COR-L47 (cell line): Measurements from ENCODE around the gene SRCAP.
"Not testable (repeated sequence)": the region's sequence is repeated elsewhere in the genome, so short reads cannot be mapped to it uniquely, and the experiment has no call there.

Experiments
- DNase-seq: peaks from one replicate; lab custom pipeline; 2025; lab: John Stamatoyannopoulos, UW

The SRCAP gene

DNA sequence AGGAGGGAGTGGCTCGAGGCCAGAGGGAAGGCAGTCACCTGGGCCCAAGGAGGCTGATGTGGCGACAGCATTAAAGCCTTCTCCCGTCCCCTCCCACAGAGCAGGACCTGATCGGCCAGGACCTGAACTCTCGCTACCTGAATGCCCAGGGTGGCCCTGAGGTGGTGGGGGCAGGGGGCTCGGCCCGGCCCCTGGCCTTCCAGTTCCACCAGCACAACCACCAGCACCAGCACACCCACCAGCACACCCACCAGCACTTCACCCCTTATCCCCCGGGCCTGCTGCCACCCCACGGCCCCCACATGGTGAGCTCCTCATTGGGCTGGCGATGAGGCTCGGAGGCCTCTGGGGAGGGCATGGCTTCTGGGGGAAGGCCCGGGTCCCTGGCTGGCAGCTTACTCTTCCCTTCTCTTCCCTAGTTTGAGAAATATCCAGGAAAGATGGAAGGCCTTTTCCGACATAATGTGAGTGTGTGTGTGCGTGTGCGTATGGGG lies 34.3 kb upstream of the SRCAP start:
- no peak for DNase-seq

DNA sequence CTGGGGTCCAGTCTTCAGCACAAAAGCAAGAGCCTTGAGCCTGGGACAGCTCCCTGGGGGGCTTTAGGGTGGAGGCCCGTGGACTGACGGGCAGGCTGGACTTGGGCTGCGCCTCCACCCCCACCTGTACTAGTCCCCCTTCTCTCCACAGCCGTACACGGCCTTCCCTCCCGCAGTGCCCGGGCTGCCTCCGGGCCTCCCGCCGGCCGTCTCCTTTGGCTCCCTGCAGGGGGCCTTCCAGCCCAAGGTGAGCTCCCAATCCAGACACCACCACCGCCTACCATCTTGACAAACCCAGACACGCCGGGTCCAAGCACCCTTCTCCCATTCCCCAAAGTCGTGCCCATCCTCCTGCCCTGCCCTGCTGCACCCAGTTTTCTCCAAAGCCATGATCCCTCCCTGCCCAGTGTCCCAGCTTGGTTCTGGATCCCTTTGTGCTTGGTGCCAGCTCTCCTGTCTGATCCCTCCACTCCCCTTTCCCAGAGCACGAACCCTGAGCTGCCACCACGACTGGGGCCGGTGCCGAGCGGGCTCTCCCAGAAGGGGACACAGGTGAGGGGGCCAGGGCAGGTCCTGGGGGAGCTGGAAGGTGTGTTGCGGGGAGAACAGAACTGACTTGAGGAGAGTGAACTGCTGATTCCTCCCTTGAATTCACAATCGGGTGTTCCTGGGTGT lies 33.7 kb upstream of the SRCAP start:
- DNase-seq = no peak

DNA sequence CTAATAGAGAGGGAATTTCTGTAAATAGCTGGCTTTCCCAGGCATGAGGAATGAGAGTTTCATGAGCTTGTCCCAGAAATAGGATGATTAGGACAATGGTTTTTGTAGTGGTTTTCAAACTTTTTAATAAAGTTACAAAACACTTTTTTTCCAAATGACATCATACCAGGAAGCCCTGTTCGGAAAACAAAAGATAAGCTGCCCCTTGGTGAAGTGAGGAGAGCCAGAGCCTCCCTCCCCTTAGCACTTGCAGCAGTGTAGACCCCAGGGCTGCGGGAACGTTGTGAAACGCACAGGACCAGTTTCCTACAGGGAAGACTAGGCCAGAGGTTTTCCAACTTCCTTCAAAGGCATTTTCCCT lies 33.2 kb upstream of the SRCAP start:
- DNase-seq = no peak

DNA sequence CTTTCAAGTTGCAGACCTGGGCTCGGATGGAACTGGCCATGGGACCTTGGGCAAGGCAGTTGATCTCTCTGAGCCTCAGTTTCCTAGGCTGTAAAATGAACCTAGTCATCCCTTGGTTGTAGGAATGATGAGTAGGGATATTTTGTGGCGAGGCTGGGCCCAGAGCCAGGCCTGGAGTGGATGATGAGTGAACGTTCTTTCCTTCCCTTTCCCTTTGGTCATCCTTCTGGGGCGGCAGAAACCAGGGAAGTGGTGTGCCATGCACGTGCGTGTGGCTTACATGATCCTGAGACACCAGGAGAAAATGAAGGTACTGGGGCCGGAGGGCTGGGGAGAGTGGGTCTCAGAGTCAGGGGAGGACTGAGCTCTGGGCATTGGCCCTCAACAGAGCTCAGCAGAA lies 32.3 kb upstream of the SRCAP start:
- no peak for DNase-seq

DNA sequence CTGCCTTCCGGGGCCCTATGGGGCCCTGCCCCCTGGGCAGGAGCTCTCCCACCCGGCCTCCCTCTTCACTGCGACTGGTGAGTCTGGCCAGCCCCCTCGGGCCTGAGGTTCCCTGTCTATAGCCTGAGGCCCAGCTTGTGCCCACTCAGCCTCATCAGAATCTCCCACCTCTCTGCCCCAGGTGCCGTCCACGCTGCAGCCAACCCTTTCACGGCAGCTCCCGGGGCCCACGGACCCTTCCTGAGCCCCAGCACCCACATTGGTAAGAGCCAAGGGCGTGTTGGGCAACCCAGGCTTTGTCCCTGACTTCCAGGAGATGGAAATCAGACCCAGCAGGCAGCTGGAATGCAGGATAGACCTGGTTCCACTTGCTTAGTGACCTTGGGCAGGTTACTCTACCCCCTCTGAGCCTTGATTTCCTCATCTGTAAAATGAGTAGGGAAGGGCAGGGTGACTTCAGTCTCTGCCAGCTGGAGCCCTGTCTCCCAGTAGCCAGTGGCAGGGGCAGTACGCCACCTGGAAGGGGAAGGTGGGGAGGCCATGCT lies 31.5 kb upstream of the SRCAP start:
- DNase-seq = no peak

DNA sequence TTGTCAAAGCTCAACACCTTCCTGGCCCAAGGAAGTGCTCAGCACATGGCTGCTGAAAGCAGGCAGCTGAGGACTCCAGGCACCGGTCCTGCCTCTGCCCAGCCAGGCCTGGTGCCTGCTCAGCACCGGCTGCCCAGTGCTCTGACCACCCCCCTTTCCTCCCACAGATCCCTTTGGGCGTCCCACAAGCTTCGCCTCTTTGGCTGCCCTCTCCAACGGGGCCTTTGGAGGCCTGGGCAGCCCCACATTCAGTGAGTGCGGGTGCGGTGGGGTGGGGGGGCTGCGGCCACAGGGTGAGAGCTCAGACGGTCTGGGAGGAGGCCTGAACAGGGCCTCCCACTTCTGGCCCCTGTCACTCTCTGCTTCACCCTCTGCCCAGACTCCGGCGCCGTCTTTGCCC lies 30.6 kb upstream of the SRCAP start:
- no peak for DNase-seq

DNA sequence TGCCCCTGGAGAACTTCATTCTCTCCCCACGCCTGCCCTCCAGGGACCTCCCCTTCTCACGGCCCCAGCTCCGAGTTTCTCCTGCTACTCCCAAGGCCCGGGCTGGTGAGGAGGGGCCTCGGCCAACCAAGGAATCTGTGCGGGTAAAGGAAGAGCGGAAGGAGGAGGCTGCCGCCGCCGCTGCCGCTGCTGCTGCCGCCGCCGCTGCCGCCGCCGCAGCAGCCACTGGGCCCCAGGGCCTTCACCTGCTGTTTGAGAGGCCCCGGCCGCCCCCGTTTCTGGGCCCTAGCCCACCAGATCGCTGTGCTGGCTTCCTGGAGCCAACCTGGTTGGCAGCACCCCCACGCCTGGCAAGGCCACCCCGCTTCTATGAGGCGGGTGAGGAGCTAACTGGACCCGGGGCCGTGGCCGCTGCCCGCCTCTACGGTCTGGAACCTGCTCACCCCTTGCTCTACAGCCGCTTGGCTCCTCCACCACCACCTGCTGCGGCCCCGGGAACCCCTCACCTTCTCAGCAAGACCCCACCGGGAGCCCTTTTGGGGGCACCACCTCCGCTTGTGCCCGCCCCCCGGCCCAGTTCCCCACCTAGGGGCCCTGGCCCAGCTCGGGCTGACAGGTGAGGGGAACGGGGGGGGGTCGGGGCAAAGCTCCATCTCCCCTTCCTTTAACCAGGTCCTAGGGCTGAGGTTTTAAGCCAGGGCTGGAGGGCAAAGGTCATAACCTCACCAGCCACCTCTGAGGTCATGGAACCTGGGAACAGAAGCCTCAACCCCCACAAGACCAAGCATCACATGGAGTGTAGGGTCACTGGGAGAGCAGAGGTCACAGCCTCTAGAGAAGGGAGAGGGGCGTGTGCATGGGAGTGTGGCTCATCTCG lies 29.7 kb upstream of the SRCAP start:
- DNase-seq = no peak

DNA sequence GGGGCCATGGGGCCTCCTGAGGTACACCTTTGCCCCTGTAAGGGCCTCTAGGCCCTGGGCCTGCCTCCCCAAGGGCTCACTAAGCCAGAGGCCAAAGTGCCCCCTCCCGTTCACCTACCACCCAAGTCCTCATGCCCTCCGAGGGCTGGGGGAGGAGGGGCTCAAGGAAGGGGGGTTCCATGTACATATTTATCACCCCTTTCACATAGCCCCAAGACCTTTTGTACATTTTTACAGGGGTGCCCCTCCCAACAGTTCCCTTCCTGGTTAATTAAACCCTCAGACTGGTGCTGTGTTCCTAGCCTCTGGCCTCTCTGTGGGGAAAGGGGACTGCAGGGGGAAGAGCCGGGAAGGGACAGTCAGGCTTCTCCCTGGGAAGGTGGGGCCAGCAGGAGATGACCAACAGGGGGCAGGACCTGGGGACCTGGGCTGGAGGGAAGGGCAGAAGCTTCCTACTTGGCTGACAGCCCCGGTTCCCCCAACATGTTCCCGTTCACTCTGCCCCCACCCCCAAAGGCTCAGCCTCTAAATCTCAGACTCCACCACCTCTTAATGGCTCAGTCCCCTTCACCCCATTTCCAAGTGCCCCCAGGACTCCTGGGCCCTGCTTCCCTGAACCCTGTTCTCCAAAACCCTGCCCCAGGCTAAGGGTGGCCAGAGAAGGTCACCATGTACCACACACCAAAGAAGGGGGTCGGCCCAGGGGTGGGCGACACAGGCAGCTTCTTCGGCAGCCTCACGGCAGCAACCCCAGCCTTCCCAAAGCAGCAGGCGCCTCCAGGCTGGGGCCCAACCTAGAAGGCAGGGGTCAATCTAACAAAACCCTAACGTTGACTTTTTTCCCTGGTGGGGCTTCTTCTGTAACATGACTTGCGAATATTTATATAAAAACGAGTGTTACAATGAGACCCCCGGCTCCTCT lies 28.8 kb upstream of the SRCAP start:
- DNase-seq = no peak

DNA sequence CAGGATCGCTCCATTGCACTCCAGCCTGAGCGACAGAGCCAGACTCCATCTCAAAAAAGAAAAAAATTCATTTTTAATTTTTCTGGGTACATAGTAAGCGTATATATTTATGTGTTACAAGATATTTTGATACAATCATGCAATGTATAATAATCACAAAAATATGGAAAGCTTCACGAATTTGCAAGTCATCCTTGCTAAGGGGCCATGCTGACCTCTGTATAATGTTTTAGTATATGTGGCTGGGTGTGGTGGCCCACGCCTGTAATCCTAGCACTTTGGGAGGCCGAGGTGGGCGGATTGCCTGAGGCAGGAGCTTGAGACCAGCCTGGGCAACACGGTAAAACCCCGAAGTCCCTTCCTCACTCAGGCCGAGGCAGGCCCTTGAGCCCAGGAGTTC lies 23.8 kb upstream of the SRCAP start:
- DNase-seq = no peak

DNA sequence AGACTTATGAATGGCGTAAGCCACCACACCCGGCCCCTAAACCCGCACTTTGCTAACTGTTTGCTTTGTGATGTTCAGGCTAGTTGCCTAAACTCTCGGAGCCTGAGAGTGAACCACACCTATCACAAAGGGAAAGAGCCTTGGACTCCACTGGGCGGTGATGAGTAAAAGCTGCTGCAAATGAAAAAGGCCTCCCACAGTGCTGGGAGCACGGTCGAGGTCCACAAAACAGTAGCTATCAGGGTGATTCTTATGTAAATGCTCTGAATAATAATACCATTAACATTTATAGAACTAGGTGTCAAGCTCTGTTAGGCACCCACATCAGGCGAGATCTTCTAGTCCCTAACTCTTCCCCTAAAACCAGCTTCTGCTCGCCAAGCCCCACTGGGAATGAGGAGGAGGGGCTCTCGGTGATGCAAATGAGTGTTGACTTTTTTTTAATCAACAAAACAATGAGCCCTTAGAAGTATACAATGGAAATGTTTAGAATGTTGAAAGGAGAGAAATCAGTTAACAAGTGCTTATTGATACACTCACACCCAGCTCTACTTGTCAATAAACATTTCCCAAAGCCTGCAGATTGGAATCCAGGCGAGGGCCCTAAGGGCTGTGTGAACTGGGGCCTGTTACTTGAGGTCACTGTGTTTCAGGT lies 20.9 kb upstream of the SRCAP start:
- no peak for DNase-seq

DNA sequence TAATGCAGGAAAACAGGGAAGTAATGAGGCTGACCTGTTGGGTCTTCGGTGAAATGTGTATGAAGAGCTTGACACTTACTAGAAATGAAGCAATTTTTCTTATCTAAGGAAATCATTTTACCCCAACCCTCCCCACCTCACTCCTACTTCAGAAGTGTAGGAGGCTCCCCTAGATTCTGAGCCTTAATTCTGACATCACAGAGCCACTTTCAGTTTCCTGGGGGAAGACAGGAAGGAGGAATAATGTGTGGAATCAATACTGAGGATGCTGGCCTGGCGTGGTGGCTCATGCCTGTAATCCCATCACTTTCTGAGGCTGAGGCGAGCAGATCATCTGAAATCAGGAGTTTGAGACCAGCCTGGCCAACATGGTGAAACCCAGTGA lies 20.4 kb upstream of the SRCAP start:
- no peak for DNase-seq

DNA sequence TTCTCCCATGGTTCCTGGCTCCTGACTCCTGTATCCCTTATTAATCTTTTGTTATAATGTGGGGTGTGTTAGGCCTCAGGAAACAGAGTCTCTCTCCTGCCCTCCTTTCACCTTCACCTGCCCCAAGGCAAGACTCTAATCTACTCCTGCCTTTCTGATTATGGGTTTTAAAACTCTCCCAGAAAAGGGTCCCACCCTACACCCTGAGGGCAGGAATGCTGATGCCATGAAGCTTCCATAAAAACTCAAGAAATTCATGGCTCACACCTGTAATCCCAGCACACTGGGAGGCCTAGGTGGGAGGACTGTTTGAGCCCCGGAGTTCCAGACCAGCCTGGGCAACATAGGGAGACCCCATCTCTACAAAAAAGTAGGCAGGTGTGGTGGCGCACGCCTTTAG lies 18.6 kb upstream of the SRCAP start:
- DNase-seq = no peak

DNA sequence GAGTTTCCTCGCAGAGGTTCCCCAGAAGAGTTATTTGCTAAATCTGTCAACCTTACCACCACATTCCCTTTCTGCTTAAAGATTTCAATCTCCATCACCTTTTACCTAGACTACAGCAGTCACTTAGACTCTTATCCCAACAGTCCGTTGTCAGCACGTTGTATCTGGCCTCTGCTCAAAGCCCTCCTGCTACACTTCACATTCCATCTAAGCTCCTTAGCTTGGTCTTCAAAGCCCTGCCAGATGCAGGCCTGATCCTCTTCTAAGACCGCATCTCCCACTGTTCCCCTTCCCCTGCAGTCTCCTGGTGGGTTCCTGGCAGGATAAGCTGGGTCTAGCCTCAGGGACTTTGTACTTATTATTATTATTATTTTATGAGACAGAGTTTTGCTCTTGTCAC lies 10.3 kb upstream of the SRCAP start:
- DNase-seq = no peak

DNA sequence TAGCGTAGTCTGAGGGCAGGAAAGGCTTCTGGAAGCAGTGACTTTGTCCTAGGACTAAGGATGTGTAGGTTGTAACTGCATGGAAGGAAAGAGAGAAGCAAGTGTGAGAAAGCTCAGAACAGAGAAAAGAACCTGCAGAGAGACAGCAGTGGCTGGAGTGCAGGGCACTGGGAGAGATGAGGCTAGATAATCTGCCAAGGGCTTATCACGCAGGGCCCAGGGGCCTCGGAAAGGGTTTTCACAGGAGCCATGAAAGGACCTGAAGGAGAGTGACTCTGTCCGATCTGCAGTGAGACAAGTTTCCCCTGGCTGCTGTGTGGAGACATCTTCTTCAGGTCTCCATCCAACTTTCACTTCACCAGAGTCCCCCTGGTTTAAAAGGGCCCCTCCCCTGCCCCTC lies 7.1 kb upstream of the SRCAP start:
- DNase-seq = no peak

DNA sequence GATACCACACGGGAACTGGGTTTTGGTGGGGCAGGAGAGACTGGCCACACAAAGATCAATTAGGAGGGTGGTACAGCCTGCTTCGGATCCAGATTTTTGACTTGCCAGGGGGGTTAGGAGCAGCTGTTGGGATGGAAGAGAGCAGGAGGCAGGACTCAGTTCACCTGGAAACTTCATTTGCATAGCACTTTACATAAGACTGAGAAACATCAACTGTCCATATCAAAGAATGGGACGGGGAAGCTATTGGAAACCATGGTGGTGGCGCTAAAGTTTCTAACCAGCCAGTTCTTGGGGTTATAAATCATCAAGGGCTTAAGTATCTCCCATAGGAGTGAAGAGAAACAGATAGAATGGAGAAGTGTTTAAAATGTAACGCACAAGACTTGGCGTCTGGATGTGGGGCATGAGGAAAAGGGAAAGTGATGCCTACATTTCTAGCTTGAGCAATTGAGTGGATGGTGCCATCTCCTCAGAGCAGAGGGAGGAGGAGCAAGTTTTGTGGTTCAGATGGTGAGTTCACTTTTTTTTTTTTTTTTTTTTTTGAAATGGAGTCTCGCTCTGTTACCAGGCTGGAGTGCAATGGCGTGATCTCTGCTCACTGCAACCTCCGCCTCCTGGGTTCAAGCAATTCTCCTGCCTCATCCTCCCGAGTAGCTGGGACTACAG lies 6.4 kb upstream of the SRCAP start:
- DNase-seq = no peak

DNA sequence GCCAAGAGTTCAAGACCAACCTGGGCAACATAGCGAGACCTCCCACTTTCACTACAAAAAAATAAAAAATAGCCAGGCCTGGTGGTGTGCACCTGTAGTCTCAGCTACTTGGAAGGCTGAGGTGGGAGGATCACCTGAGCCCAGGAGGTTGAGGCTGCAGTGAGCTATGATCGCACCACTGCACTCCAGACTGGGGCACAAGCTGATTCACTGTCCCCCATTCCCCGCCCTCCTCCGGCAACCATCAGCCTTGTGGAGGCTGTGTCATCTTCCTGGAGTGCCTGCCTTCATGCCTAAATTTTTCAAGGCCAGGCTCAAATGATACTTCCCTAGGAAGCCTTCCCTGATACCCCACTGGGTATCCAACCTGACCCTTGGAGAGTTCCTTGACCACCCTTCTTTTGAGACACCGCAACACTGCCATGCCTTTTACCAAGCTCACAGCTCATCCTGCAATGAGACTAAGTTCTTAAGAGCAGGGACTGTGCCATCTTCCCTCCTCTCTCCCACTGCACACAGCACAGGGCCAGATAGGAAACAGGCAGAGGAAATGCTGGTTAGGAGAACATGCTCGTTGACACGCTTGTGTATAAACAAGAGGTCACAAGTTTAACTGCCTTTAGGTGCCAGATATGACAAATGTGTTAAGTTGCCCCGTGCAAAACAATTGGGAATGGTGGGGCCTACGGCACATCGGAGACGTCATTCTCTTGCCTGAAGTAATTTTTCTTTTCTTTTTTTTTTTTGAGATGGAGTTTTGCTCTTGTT lies 3.9 kb upstream of the SRCAP start:
- no peak for DNase-seq

DNA sequence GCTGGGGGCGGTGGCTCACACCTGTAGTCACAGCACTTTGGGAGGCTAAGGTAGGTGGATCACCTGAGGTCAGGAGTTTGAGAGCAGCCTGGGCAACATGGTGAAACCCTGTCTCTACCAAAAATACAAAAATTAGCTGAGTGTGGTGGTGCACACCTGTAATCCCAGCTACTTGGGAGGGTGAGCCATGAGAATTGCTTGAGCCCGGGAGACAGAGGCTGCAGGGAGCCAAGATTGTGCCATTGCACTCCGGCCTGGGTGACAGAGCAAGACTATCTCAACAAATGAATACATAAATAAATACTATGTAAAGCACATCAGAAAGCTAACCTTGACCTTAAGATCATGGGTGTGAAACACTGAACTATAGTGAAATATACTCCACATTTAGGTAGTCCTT lies 2.3 kb upstream of the SRCAP start:
- not testable (repeated sequence) for DNase-seq

DNA sequence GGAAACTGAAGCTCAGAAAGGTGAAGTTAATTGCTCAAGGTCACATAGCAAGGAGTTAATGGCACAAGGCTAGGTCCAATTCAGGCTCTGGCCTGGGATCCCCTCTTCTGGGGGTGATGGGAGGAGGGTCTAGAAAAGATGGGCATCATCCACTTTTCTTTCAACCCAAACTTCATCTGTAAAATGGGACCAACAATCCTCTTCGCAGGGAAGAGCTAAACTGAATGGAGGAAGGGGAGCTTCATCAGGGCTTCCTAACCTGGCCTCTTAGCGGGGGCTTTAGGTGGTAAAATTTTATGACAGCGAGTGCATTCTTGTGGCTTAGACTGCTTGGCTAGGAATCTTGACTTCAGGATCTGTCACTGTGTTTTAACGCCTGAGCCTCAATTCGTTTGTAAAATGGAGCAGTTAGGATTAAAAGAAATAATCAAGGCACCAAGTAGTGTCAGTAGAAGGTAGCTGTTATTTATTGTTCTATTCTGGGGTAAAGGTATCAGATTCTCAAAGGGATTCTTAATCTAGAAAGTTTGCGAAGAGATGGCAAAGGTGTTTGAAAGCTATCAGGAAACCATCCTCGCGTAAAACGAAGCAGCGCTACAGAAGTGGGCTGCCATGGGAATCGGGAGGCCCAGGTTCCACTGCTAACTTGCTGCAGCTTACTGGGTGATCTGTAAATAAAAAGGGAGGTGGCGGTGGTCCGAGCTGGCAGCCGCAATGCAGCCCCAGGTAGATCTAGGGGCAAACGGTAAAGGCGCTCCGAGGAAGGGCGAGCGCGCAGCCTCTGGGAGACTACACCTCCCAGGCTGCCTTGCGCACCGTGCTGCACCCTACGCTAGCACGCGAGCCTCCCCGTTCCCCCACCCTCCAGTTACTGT lies 1.5 kb upstream of the SRCAP start:
- DNase-seq = peak; percentile 97

DNA sequence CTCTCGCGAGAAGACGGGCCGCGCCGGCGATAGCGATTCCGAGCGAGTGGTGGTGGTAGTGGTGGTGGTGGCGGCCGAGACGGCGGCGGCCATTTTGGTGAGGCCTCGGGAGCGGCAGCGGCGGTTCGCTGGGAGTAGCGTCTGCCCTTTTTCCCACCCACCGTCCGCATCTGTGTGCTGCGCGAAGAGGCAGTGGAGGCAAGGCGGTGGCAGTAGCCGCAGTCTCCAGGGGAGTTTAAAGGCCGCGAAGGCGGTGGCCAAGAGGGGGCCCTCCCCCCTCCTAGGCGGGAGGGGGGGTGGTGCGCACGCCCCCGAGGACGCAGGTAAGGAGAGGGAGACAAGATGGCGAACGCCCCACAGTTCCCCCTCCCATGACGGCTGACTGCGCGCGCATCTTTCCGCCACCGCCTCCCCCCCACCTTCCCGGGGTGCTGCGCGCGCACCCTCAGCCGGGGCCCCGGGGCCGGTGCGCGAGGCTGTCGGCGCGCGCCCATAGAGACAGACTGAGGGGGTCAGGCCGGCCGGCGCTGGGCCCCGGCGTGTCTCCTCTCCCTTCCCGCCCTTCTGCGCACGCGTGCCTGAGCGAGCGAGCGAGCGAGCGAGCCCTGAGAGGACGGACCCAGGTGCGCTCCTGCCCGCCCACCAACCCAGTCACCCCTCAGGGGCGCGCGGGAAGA lies 694 bp upstream of the SRCAP start:
- peak; percentile 89 for DNase-seq
